Eye (tissue), 1 donor: ENCODE results near the gene CALY.
A peak's percentile ranks its signal among the peaks of the same experiment; 100 is the strongest.

Source experiments
- DNase-seq: peaks from one replicate; pipeline ENCODE4 v3.0.0-alpha.2; 2015

CALY gene

DNA sequence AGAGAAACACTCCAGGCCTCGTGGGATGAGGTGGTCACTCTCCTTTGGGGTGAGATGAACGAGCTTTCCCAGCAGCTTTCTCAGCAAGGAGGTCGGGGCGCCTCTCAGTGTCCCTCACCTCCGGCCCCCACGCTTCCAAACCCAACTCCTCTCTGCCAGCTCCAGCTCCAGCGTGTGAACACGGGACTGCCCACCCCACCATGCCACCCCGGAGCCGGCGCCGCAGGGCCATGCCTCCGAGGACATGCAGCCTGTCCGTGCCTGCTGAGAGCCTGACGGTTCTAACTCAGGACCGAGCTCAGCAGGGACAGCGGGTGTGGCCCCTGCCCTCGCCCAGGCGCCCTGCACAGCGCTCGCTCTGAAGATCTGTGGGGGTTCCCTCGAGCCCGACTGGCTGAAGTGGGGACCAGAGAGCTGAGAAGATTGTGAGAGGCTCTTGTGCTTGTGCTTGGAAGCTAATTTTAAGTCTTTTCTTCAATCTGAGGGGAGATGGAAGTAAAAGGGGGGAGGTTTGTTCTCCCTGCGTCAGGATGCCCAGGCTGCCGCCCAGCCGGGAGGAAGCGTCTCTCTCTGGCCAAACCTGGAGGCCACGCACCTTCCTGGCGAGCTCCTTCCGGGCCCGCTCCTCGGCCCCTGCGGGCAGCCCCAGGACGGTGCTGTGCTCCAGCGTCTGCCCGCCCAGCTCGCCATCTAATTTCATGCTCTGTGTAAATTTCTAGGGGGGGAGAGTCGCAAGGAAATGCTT, 54.9 kb downstream of the CALY start:
- DNase-seq = no peak

- DNase-seq = no peak
These were observed 55.6 kb downstream of the CALY start for GRCh38 chr10:133281084-133281483.

DNA sequence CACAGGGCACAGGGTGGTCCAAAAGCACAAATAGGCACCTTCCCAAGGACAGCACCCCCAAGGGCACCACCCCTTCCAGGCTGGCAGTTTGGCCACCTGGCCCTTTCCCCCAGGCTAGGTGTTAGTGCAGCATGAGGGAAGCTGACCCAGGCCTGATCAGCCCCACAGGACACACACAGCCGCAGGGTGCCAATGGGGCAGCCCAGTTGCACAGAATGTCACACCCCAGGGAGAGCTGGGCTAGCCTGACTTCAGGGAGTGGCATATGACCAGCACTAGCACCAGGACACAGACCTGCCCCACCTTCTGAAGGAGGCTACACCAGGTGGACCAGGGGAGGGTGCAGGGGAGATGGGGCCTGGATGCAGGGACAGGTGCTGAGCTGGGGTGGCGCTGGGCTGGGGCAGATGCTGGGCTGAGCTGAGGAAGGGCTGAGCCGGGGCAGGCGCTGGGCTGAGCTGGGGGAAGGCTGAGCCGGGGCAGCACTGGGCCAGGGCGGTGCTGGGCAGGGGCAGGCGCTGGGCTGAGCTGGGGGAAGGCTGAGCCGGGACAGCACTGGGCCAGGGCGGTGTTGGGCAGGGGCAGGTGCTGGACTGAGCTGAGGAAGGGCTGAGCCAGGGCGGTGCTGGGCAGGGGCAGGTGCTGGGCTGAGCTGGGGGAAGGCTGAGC, 56.2 kb downstream of the CALY start:
- no peak for DNase-seq

- DNase-seq = no peak
These were observed 57.1 kb downstream of the CALY start for GRCh38 chr10:133279326-133280226.

GRCh38 chr10:133278577-133279265, 58.0 kb downstream of the CALY start:
- no peak for DNase-seq

DNA sequence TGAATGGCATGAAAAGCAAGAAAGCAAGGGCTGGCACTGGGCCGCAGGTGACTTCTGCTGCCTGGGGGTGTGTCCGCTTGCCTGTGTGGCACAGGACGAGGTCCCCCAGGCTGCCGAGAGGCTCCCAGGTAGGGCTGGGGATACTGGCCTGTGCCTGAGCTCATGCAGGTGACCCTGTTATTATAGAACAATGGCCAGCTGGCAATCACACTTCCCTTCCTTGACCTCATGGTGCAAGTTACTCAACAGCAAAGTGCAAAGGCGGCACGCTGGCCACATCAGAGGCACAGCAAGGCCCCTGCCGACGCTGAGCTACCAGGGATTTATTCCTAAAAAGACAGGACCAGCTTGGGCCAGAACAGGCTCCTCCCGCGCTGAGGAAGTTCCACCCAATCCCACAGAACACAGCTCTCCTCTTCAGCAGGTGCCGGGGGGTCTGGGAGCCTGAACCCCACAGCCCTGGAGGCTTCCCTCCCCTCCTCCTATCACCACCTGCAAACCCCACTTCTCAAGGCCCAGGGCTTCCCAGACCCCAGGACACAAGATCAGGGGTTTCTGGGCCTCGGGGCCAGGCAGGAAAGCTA, 58.6 kb downstream of the CALY start:
- no peak for DNase-seq

GRCh38 chr10:133277277-133277992, 59.3 kb downstream of the CALY start:
- DNase-seq = no peak

- DNase-seq = peak; percentile 58
These were observed 60.1 kb downstream of the CALY start, which contains the start of gene ADAM8 for GRCh38 chr10:133276435-133277201. Gene ADAM8, minus strand, starts transcription at chr10:133276868. Its CDS starts 51 bp downstream, at chr10:133276817.

- no peak for DNase-seq
These were observed 60.6 kb downstream of the CALY start for GRCh38 chr10:133276100-133276434.

GRCh38 chr10:133275684-133276092, 61.0 kb downstream of the CALY start:
- DNase-seq = peak; percentile 30

DNA sequence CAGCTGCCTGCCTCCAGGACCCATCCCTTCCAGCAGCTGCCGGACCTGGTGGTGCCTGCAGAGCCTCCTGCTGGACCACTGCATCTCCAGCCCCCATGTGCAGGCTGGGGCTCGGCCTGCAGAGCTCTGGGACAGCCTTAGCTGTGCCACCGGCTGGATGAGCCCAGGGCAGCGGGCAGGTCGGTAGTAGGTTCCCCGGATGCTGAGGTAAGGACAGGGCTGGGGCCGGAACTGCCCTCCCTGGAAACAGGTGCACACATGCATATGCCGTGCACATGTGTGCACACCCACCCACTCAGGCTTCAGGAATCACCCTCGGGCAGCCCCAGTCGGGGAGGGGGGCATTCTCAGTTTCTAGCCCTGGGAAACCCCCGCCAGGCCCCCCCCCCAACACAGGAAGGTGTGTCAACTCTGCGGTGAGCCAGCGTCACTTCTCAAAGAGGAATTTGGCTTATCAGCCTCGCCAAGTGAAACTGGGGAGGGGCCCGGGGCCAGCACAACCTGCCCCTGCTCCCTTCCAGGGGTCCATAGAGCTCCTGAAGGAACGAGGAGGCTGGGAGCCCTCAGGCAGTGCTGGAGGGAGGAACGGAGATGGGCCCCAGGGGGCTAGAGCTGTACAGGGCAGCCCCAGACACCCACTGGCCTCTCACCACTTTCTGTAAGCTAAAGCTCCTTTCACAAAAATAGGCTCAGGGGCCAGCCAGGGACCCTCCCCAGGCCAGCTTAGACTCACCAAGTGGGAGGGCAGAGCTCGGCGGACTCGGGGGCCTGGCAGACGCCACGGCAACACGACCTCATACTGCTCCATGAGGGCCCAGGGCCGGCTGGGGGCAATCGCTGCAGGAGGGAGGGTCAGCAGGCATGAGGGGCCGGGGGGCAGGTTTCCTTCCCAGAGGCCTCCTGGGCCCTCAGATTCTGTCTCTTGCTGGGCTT, 61.7 kb downstream of the CALY start:
- peak; percentile 27 for DNase-seq
